Ecto neural progenitor cell (in vitro differentiated cells): ENCODE measurements around the gene NMUR1.

Experiments used
- DNase-seq: peaks from one replicate; pipeline ENCODE4 v3.0.0-alpha.2; 2018; ENCODE audit warnings: low spot score

Gene NMUR1

DNA sequence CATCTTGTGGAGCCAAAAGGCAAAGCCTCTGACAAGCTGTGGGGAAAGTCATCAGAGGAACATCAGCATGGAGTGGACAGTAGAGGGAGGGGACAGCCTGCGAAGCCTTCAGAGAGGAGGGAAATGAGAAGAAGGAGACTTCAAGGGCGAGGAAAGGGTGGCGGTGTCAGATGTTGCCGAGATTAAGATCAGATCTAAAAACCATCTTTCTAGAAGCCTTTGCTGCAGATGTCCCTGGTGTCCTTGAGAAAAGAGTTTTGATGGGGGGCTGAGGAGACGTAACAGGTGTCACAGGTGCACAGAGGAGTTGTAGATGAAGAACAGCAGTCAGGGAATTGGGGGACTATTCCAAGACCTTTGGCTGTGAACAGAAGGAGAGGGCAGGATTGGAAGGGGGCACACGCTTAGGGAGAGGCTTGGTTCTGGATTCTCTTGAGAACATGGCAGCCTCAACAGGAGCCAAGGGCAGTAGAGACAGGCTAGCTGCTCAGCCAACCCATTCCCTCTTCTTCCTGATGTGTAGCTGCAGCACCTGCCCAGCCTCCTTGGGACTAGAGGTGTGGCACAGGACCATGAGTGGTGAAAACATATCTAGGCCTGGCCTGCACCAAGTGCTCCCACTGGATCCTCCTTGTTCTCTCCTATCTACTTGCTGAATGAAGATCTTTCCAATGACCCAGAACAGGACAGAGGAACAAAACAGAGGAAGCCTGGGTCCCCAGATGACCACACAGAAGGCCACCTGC lies 43.2 kb downstream of the NMUR1 start:
- no peak for DNase-seq

DNA sequence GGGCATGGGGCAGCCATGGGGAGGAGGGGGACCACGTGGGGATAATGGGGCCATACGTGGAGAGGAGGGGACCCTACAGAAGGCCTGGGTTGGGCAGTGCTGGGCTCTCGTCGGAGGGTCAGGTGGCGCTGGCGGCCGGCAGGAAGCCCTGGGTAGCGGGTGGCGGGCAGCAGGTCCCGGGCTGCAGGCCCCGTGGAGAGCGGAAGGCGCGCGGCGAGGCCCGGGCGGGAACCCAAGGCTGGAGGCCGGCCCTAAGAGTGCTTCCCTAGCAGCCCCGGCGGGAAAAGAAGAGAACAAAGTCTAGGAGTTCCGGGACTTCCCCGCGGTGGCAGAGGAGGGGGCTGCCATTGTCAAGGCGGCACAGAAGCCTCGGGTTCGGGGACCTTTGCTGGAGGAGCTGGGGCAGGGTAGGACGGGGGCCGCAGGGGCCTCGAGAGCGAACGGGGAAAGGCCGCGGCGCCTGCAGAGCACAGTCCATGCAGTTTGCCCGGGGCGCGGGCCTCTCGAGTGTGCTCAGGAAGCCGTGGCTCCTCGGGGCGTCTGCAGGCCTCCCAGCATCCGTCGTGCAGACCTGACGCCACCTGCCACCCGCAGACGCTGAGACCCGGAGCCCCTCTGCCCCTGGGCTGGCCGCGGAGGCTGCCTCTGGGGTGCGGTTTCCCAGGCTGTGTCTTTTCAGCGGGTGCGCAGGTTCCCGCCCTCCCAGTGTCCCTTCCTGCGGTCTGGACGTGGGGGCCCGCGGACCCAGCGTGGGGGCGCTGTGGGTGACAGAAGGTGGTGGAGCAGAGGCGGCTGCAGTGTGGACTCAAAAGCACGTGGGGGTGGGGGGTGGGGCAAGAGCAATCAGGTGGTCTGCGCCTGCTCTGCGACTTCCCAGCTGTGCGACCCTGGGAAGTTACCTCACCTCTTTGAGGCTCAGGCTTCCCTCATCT lies 46.6 kb downstream of the NMUR1 start:
- no peak for DNase-seq

DNA sequence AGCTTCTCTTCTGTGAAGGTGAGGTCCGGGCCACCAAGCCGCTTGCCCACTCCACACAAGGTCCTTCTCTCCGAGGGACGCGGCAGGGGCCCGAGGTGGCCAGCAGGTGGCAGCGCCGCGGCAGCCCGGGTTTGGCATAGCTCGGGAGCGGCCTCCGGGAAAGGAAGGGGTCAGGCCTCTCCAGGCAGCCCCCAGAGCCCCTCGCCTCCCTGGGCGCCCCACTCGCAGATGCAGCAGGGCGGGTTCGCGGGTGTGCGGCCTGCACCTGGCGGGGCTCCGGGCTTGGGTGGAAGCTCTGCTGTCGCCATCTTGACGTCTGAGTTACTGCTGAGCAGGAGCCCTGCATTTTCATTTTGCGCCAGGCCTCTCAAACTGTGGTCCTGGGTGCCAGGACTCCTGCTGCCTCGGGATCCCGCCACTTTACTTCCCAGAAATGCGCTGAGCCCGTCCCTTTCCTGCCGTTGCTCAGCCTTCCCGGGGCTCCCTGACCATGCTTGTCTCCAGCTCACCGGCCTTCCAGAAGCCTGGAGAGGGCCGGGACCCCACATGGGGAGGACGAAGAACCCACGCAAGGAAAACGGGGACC lies 47.3 kb downstream of the NMUR1 start:
- DNase-seq = peak; percentile 83

DNA sequence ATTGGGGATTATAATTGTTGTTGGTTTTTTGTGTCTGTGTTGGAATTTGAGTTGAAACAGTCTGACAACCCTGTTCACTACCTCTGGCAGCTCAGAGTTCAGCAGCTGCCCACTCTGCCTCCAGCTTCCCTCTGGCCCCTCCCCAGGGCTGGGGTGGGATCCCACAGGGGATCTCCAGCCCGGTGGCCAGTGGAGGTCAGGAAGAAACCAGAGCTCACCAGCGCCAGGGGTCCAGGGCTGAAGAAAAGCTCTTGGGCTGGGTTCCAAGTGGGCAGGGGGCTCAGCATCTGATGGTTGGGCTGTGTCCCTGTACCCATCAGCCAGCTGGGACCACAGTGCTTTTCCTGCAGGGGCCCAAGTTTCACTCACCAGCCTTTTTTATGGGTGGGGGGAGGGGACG lies 49.5 kb downstream of the NMUR1 start:
- DNase-seq = no peak

DNA sequence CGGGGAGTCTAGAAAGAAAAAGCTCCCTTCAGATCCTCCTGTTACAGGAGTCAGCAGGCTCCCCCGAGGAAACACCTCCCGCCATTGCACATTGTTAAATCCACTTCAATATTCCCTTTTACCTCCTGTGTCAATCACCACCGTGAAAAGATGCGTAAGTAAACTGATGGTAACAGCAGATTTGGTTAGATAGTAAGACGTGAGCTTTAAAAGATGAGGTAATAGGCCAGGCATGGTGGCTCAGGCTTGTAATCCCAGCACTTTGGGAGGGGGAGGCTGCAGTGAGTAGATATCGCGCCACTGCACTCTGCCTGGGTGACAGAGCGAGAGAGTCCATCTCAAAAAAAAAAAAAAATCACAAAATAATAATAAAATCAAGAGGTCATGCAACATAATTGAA lies 50.8 kb downstream of the NMUR1 start:
- no peak for DNase-seq

DNA sequence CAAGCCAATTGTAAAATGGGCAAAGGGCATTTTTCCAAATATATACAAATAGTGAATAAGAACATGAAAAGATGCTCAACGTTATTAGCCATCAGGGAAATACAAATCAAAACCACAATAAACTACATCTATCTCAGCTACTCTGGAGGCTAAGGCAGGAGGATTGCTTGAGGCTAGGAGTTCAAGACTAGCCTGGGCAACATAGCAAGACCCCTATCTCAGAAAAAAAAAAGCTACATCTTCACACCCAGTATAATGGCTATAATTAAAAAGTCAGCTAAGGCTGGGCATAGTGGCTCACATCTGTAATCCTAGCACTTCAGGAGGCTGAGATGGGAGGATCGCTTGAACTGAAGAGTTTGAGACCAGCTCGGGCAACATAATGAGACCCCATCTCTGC lies 53.3 kb downstream of the NMUR1 start:
- no peak for DNase-seq

DNA sequence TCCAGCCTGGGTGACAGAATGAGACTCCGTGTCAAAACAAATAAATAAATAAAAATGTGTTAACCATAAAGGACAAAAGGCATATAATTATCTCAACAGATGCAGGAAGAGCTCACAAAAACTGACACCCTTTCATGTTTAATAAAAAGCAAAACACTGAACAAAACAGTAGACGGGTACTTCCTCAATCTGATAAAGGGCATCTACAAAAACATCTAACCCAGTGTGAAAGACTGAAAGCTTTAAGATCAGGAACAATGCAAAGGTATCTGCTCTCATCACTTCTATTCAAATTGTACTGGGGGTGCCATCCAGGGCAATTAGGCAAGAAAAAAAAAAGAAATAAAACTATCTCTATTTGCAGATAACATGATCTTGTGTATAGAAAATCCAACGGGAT lies 54.3 kb downstream of the NMUR1 start:
- DNase-seq = no peak
